ENCODE data around the gene PTPN12. TPM values are rescaled to one million over a fixed set of nuclear protein-coding genes. Genes with fewer than 3 reads are reported as not detected.

The PTPN12 gene
- polyA plus RNA-seq, 6 donors from 2014 or later, result 1.2 to 5.6 (median 3.0) TPM

- peak overlapping the region in 3 of 6 donors; percentile 3 to 6 (median 5) for H3K27ac Mint-ChIP-seq
- H3K9me3 Mint-ChIP-seq, result no peaks in the 10 kb centered on the region
- H3K27me3 Mint-ChIP-seq, result no peaks in the 10 kb centered on the region
- H3K4me1 Mint-ChIP-seq, result peaks cover 17 to 50% (median 34%) of the 10 kb centered on the region in 3 donors
- ATAC-seq (ENCODE audit: low read depth in 2 of 2), result no peak
- H3K36me3 Mint-ChIP-seq, result no peaks in the 10 kb centered on the region
- H3K4me3 Mint-ChIP-seq, result peak overlapping the region in 1 of 8 donors; percentile 25
- DNase-seq, result no peak
These were observed 5.8 kb downstream of the PTPN12 start for GRCh38 chr7:77542895-77543294.

GRCh38 chr7:77543910-77544309 is 6.8 kb downstream of the PTPN12 start:
- Mint-ChIP-seq H3K36me3 (no peaks in the 10 kb centered on the region), H3K27me3 (no peaks in the 10 kb centered on the region), H3K27ac (peak overlapping the region in 2 of 6 donors; percentile 2 to 3), H3K4me1 (peaks cover 15 to 50% (median 29%) of the 10 kb centered on the region in 3 donors), H3K4me3 (no peak overlapping the region), H3K9me3 (no peaks in the 10 kb centered on the region)
- ATAC-seq (ENCODE audit: low read depth in 2 of 2) (no peak), DNase-seq (no peak)

GRCh38 chr7:77544518-77544917 is 7.4 kb downstream of the PTPN12 start:
- no peak overlapping the region for H3K4me3 Mint-ChIP-seq
- H3K27ac Mint-ChIP-seq, result no peak overlapping the region

GRCh38 chr7:77548206-77548605 is 11.1 kb downstream of the PTPN12 start:
- Mint-ChIP-seq H3K27ac (peak overlapping the region in 2 of 6 donors; percentile 35 to 48), H3K4me3 (no peak overlapping the region), H3K36me3 (peaks cover 3 to 5% of the 10 kb centered on the region in 2 donors), H3K27me3 (no peaks in the 10 kb centered on the region), H3K4me1 (peaks cover 7 to 31% (median 8%) of the 10 kb centered on the region in 3 donors), H3K9me3 (peaks cover 0 to 10% (median 6%) of the 10 kb centered on the region in 7 donors)
- peak; percentile 72 to 76 for ATAC-seq (ENCODE audit: low read depth in 2 of 2)
- no peak for DNase-seq

More at GRCh38 chr7:77544518-77544917, 7.4 kb downstream of the PTPN12 start:
- Mint-ChIP-seq H3K27me3 (no peaks in the 10 kb centered on the region), H3K4me1 (peaks cover 17 to 49% (median 26%) of the 10 kb centered on the region in 3 donors), H3K36me3 (no peaks in the 10 kb centered on the region), H3K9me3 (no peaks in the 10 kb centered on the region)
- ATAC-seq (ENCODE audit: low read depth in 2 of 2) (no peak), DNase-seq (no peak)

- H3K4me1 Mint-ChIP-seq, result peaks cover 7 to 31% (median 8%) of the 10 kb centered on the region in 3 donors
- DNase-seq (no peak), ATAC-seq (ENCODE audit: low read depth in 2 of 2) (no peak)
- peak overlapping the region in 2 of 6 donors; percentile 0 to 61 for H3K27ac Mint-ChIP-seq
- H3K27me3 Mint-ChIP-seq, result no peaks in the 10 kb centered on the region
- peaks cover 12 to 14% of the 10 kb centered on the region in 2 donors for H3K36me3 Mint-ChIP-seq
- H3K9me3 Mint-ChIP-seq, result peaks cover 4 to 21% (median 12%) of the 10 kb centered on the region in 7 donors
- no peak overlapping the region for H3K4me3 Mint-ChIP-seq
These were observed 12.2 kb downstream of the PTPN12 start for GRCh38 chr7:77549106-77549870.

GRCh38 chr7:77550586-77550985 is 13.5 kb downstream of the PTPN12 start:
- DNase-seq (no peak), ATAC-seq (ENCODE audit: low read depth in 2 of 2) (no peak)
- Mint-ChIP-seq H3K9me3 (peaks cover 4 to 25% (median 13%) of the 10 kb centered on the region in 7 donors), H3K4me1 (peaks cover 13 to 42% (median 14%) of the 10 kb centered on the region in 3 donors), H3K36me3 (peaks cover 19 to 23% of the 10 kb centered on the region in 2 donors), H3K4me3 (no peak overlapping the region), H3K27me3 (no peaks in the 10 kb centered on the region), H3K27ac (no peak overlapping the region)

GRCh38 chr7:77553123-77553522 is 16.0 kb downstream of the PTPN12 start:
- H3K27me3 Mint-ChIP-seq, result no peaks in the 10 kb centered on the region
- peaks cover 19 to 28% of the 10 kb centered on the region in 2 donors for H3K36me3 Mint-ChIP-seq
- H3K27ac Mint-ChIP-seq, result no peak overlapping the region
- no peak overlapping the region for H3K4me3 Mint-ChIP-seq
- ATAC-seq (ENCODE audit: low read depth in 2 of 2) (no peak), DNase-seq (no peak)
- peaks cover 15 to 35% (median 17%) of the 10 kb centered on the region in 3 donors for H3K4me1 Mint-ChIP-seq
- peaks cover 4 to 25% (median 13%) of the 10 kb centered on the region in 7 donors for H3K9me3 Mint-ChIP-seq

- no peak overlapping the region for H3K4me3 Mint-ChIP-seq
- H3K27ac Mint-ChIP-seq, result peak overlapping the region in 2 of 6 donors; percentile 10 to 76
- H3K27me3 Mint-ChIP-seq, result no peaks in the 10 kb centered on the region
- no peak for DNase-seq
- H3K9me3 Mint-ChIP-seq, result peaks cover 1 to 13% (median 6%) of the 10 kb centered on the region in 7 donors
- peaks cover 14 to 21% of the 10 kb centered on the region in 2 donors for H3K36me3 Mint-ChIP-seq
- ATAC-seq (ENCODE audit: low read depth in 2 of 2), result no peak
- H3K4me1 Mint-ChIP-seq, result peaks cover 10 to 49% (median 23%) of the 10 kb centered on the region in 3 donors
These were observed 21.3 kb downstream of the PTPN12 start for GRCh38 chr7:77558284-77558967.

- Mint-ChIP-seq H3K4me3 (peak overlapping the region in 1 of 8 donors; percentile 38), H3K27ac (peak overlapping the region in 3 of 6 donors; percentile 12 to 79 (median 62)), H3K27me3 (no peaks in the 10 kb centered on the region), H3K36me3 (peaks cover 0 to 5% of the 10 kb centered on the region in 2 donors), H3K4me1 (peaks cover 10 to 36% (median 20%) of the 10 kb centered on the region in 3 donors), H3K9me3 (no peaks in the 10 kb centered on the region)
- DNase-seq (no peak), ATAC-seq (ENCODE audit: low read depth in 2 of 2) (no peak)
These were observed 24.3 kb downstream of the PTPN12 start for GRCh38 chr7:77561352-77561751.

GRCh38 chr7:77563275-77563674 is 26.2 kb downstream of the PTPN12 start:
- H3K27me3 Mint-ChIP-seq, result no peaks in the 10 kb centered on the region
- no peak overlapping the region for H3K4me3 Mint-ChIP-seq
- no peak for DNase-seq
- H3K9me3 Mint-ChIP-seq, result no peaks in the 10 kb centered on the region
- H3K36me3 Mint-ChIP-seq, result no peaks in the 10 kb centered on the region
- no peak overlapping the region for H3K27ac Mint-ChIP-seq
- ATAC-seq (ENCODE audit: low read depth in 2 of 2), result no peak
- H3K4me1 Mint-ChIP-seq, result peaks cover 6 to 34% (median 14%) of the 10 kb centered on the region in 3 donors

GRCh38 chr7:77565917-77566316 is 28.8 kb downstream of the PTPN12 start:
- peaks cover 6 to 21% (median 8%) of the 10 kb centered on the region in 3 donors for H3K4me1 Mint-ChIP-seq
- ATAC-seq (ENCODE audit: low read depth in 2 of 2) (no peak), DNase-seq (no peak)
- H3K27me3 Mint-ChIP-seq, result no peaks in the 10 kb centered on the region
- H3K27ac Mint-ChIP-seq, result no peak overlapping the region
- H3K36me3 Mint-ChIP-seq, result no peaks in the 10 kb centered on the region
- H3K9me3 Mint-ChIP-seq, result no peaks in the 10 kb centered on the region
- no peak overlapping the region for H3K4me3 Mint-ChIP-seq

GRCh38 chr7:77566421-77566820 is 29.3 kb downstream of the PTPN12 start:
- H3K27me3 Mint-ChIP-seq, result no peaks in the 10 kb centered on the region
- DNase-seq (no peak), ATAC-seq (ENCODE audit: low read depth in 2 of 2) (no peak)
- no peak overlapping the region for H3K4me3 Mint-ChIP-seq
- no peaks in the 10 kb centered on the region for H3K36me3 Mint-ChIP-seq
- H3K9me3 Mint-ChIP-seq, result no peaks in the 10 kb centered on the region
- peaks cover 3 to 16% (median 6%) of the 10 kb centered on the region in 3 donors for H3K4me1 Mint-ChIP-seq
- H3K27ac Mint-ChIP-seq, result no peak overlapping the region

- no peak for DNase-seq
- Mint-ChIP-seq H3K4me1 (peaks cover 0 to 12% (median 2%) of the 10 kb centered on the region in 3 donors), H3K4me3 (no peak overlapping the region), H3K9me3 (no peaks in the 10 kb centered on the region), H3K27me3 (no peaks in the 10 kb centered on the region), H3K36me3 (peaks cover 8% of the 10 kb centered on the region in 2 donors), H3K27ac (peak overlapping the region in 2 of 6 donors; percentile 21 to 42)
- ATAC-seq (ENCODE audit: low read depth in 2 of 2), result no peak
These were observed 32.6 kb downstream of the PTPN12 start for GRCh38 chr7:77569514-77570232.

All from naive B cell (primary cell).